Stimulated activated CD4-positive, alpha-beta T cell treated with anti-CD3 and anti-CD28 coated beads, Interleukin-15, amount 100 ng/mL, for 24 hours (primary cell): Measurements from ENCODE around the gene SEMA5A.

Source experiments
- DNase-seq: peaks from one replicate; pipeline ENCODE4 v3.0.0-alpha.2; 2020

Gene SEMA5A

DNA sequence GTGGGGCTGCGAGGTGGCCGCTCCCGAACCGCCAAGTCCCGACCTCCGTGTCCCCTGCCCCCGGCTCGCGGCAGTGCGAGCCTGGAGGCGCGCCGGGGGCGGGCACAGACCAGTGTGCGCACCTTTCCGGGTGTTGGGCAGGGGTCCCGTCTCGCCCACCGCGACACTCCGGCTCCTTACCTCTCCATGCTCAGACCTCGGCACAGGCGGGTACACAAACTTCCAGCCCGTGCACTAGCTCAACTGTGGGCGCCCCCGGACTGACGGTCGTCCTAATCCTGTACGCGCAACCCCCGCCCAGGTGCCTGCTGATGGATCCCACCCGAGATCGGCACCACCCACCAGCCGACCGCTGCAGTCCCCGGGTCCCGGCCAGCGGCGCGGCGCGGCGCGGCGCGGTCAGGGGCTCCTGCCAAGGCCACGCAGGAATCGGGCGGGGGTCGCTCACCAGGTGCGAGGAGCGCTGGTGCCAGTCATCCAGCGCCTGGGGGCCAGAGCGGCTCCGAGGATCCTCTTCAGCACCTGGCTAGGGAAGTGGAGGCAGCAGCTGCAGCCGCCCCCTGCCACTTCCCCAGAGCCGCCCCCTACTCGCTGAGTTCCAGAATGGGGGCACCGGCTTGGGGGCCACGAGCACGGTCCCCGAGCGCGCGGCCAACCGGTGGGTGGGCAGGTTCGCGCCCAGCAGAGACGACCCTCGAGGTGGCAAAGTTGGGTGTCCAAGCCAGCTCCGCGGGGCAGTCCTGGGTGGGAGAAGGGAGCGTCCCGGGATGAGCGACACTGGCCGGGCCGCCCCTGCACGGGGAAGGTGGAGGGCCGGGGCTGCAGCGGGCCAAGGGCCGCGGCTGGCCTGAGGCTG is 511 bp downstream of the SEMA5A start:
- no peak for DNase-seq

GRCh38 chr5:9544502-9545135 is 1.3 kb downstream of the SEMA5A start:
- DNase-seq, result peak; percentile 68

- DNase-seq, result no peak
Observed at GRCh38 chr5:9544056-9544455, 1.8 kb downstream of the SEMA5A start.

DNA sequence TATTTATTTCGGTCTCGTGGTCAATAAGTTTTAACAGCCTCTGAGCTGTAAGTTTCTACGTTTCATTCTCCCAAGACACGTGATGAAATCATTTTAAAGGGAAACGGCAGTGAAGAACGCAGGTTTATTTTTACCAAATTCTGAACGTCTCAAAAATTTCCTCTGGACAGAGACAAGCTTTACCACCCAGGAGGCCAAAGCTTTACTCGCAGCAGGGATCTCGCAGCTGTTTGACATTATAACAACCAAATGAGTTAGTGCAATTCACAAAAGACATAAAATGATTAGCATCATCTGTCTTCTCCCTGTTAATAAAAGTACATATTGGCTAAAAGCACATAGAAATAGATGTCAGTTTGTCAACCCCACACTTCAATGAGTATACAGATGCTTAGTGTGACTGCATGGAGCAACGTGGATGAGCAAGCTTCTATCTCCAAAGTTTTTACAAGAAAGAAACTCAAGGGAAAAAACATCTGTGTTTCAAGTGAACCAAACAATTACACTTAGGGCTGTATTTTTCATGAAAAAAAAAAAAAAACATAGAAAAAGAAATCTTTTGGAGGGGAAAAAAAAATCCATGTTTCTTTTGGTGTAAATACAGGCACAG is 2.5 kb downstream of the SEMA5A start:
- no peak for DNase-seq

- no peak for DNase-seq
Observed at GRCh38 chr5:9540791-9541190, 5.1 kb downstream of the SEMA5A start.

DNA sequence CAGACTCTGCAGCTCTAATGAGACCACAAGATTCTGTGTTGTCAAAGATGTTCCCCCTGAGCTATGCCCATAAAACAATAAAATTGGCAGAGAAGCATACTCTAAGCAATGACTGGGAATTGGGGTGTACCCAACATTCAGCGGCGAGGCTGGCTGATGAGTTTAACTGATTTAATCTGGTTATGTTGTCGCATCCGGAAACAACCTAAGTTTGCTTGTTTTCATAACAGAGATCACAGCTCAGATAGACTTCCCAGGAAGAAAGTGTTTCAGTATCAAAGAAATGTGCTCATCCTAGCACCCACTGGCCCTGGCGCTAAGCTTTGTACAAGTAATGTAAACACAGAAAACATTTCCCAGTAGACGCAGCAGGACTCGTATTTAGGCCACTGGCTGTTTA is 7.4 kb downstream of the SEMA5A start:
- DNase-seq, result no peak

DNA sequence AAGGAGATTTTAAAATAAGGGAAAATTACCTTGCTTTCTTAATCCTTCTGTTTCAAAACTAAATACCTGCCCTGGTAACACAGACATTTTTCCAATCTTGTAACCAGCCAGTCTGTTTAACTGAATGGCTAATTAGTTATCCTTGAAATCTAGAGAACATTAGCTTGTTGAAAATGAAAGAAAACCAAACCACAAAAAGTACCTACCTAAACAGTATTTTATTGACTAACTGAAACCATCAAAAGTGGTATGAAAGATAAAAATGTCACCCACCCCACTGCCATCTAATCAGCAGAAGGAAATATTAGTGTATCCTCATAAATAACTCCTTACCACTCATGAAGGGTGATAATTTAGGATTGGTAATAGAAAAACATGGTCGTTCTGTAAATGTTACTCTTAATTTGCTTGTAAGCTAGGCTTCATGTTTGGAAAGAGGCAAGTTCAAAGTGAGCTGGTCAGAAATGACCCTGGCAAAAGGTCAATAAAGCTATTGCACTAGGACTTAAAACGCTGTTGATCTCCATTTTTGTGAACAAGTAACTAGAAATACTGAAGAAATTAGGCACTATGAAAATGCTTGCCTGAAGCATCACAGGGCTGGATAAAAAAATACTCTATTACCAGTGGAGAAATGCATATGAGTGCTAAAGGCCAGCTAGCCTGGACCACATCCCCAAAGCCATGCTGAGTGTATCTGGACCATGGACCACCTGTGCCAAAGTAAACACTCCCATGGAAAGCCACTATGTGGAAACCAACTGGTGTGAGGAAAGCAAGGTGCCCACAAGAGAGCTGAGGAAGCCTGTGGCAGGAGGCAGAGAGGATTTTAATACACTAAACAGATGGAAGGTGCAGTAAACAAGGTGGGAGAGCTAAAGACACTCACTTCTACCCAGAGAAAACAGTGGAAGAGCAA is 8.4 kb downstream of the SEMA5A start:
- DNase-seq, result no peak

- no peak for DNase-seq
Observed at GRCh38 chr5:9536717-9537116, 9.2 kb downstream of the SEMA5A start.

- DNase-seq, result no peak
Observed at GRCh38 chr5:9534881-9535517, 10.9 kb downstream of the SEMA5A start.

DNA sequence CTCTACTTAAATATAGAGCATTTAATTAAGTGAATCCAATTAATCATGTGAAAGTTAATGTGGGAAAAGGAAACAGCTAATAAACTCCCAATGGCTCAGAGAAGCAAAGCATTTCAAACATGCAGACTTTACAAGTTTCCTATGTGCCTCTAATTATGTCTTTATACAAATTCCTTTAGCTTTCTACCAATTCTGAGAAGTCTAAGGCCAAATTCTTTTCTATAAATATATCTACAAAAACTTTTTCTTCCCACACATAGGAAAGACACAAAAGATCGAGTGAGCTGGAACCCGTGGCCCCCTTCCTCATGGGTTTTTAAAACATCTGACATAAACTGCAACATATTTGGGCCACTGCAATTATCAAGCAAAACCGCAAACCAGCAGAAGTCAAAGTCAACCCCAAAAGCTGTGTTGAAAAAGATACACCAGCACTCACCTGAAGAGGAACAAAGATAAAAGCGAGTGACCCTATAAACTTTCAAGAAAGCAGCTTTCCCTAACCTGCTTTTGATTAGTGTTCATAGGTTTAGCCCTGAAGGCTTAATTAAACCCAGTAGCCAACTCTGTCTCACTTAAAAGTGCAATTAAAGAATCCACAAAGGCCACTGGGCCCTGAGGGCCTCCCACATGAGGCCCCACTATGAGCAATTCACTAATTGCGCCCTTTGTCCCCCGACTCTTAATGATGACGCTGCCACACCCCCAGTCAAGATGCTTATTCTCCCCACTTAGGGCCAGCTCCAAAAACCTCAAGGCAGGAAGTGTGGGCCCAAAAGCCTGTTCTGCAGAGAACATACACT is 12.1 kb downstream of the SEMA5A start:
- DNase-seq, result no peak

DNA sequence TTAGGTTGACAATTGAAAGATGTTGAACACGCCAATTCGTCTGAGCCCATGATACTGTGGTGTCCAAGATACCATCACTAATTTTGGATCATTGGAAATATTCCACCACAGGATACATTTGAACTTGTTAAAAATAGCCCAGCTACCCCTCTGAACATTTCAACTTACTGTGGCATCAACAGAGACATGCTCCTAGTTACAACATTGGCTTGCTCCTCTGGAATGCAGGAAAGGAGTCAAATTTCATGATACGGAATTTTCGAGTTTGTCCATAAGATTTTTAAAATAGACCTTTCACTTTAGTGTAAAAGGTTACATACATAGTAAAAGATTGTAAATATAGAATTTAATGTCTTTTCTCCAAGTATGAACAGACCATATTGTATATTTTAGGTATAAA is 12.8 kb downstream of the SEMA5A start:
- DNase-seq, result no peak

DNA sequence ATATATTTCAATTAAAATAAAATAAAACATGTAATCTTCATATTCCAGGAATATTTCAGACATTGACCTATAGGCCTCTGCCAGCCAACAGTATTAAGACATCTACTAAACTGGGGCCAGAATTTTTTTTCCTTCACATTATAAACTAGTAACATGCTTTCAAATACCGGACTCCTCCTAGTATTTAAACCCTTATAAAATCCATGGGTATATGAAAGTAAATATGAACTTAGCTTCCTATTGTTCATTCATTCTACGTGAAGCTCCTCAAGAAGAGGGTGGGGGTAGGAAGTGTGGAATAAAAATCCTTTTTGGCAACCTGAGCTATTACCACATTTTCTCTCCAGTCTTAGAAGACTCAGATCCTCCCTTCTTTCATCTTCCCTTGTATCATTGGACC is 16.4 kb downstream of the SEMA5A start:
- no peak for DNase-seq

DNA sequence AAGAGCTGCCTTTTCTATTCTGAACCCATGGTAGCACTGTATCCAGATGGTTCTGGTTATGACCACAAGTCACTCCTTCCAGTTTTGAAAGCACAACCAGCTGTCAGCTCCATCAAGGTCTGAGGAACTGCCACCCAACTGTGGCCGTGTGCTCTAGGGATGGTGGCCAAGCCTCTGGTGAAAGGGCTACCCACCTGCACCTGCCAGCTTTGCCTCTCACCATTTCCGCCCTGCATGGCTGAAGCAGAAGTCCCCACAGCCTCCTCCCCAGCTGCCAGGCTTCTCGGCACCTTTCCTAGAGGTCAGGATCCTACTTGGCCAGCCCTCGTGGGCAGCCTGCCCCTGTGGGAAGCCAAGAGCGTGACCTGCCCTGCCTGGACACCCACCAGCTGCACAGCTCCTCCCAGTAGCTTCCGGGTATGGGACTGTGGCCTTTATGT is 16.8 kb downstream of the SEMA5A start:
- DNase-seq, result no peak

DNA sequence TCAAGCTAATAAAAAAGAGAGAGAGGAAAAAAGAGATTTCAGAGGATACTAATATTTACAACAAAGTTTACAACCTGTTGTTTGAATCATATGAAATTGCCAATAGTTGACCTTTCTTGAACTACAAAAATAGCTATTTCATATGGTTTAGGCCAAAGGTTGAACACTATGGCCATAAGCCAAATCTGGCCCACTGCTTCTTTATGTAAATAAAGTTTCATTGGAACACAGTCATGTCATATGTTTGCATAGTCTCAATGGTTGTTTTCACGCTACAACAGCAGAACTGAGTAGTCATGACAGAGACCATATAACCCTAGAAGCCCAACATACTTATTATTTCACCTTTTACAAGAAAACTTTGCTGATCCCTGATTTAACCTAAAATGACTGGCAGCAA is 20.9 kb downstream of the SEMA5A start:
- no peak for DNase-seq

DNA sequence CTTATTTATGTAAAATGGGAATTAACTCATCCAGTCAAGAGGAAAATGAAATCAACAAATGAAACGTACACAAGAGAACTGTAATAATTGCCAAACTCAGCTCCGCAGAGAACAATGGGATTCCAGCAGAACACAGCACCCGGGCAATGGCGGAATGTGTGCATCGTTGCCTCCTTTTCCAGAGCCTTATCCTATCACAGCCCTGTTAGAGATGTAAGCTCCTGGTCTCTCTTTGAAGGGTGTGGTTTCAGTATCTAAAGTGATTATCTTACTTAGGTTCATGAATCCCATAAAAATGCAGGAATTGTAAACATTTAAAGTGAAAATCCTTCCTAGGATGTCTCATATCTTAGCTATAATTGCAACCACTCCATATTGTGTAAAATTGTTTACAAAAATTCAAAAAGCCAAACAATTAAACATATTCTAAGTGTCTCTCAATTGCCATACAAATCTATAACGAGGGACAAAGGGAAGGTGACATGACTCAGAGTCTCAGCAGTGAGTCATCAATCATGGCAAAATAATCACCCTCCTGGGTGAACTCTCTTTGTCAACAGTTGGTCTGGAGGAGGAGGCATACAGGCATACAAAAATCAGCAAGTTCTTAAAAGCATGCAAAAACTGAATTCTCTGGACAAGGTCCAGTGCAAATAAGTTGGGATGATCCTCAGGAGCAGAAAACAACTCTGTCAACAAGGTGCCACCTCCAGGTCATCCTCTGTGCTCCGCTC is 22.6 kb downstream of the SEMA5A start:
- DNase-seq, result no peak

GRCh38 chr5:9519537-9519936 is 26.3 kb downstream of the SEMA5A start:
- DNase-seq, result no peak

- no peak for DNase-seq
Observed at GRCh38 chr5:9516591-9516990, 29.3 kb downstream of the SEMA5A start.

GRCh38 chr5:9515436-9515835 is 30.4 kb downstream of the SEMA5A start:
- DNase-seq, result no peak

- no peak for DNase-seq
Observed at GRCh38 chr5:9514968-9515367, 30.9 kb downstream of the SEMA5A start.

DNA sequence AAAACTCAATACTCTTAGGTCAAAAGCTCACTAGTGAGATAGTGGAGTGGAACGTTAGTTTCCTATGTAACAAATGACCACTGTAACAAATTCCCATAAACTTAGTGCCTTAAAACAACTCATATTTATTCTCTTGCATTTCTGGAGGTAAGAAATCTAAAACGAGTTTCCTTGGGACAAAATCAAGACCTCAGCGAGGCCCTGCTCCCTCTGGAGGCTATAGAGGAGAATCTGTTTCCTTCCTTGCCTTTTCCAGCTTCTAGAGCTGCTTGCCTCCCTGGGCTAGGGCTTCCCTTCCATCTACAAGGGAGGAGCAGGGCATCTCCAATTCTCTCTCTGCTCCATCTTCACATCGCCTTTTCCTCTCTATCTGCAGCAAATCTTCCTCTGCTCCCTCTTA is 32.0 kb downstream of the SEMA5A start:
- DNase-seq, result no peak

- no peak for DNase-seq
Observed at GRCh38 chr5:9512457-9512856, 33.4 kb downstream of the SEMA5A start.
